K562 (cell line): ENCODE results near the gene LIFR. TPM values are rescaled to one million over a fixed set of nuclear protein-coding genes. Genes with fewer than 3 reads are reported as not detected.

Experiments used
- ATAC-seq: fragments of 200-7000 bp; cut with Tn5 transposase; 3 replicates; pipeline ENCODE4 v1.9.1; 2020; ENCODE audit warnings: moderate library complexity
- BruUV-seq: library from RNA; stranded (reverse); fragments of 400-500 nt; replicated peaks from 2 replicates; lab custom pipeline; 2021; lab: Mats Ljungman, UMichigan
- CTCF ChIA-PET: fragments of 300-600 bp; formaldehyde crosslinking; extraction: SDS; loops from one replicate; lab custom pipeline; 2021; ENCODE audit warnings: low intra/inter-chr PET ratio; lab: Yijun Ruan, JAX
- POLR2A ChIA-PET: fragments of 300-600, 350-650 bp; sonication (Branson Sonifier 250); formaldehyde crosslinking; extraction: SDS; loops from one replicate; lab custom pipeline; 2021; ENCODE audit warnings: antibody characterized with exemption, inconsistent platforms; lab: Yijun Ruan, JAX
- DNase-seq, 4 experiments: peaks; one replicate each; pipeline versions ENCODE4 v3.0.0 to v3.0.0-alpha.2; 2011 to 2018; ENCODE audit warnings: low spot score in 3 of 4, mixed read lengths in 3 of 4; ENCODE audit errors: extremely low read depth in 1 of 4
- FAIRE-seq: peaks from 2 replicates; lab custom pipeline; 2011; peaks lifted over from hg19 to GRCh38; lab: Jason Lieb, UNC
- H2AFZ ChIP-seq: 2 replicates; pipeline ENCODE4 v1.6.0; 2011; ENCODE audit warnings: low read depth, low read length, control low read depth, inconsistent platforms
- H3K27ac ChIP-seq: fragments of 200-600 bp; 3 replicates; pipeline ENCODE4 v1.8.0; 2011; ENCODE audit warnings: low read depth, mild to moderate bottlenecking, control low read depth, inconsistent platforms, low read length, moderate library complexity, mixed read lengths; ENCODE audit errors: extremely low read depth
- H3K27me3 ChIP-seq, 2 experiments: fragments of 300-600 bp in 1 of 2; 2 replicates in 1 of 2; 3 replicates in 1 of 2; pipeline versions ENCODE4 v1.6.0 to v1.8.0; 2011; ENCODE audit warnings: inconsistent platforms in 2 of 2, low read length in 2 of 2, mild to moderate bottlenecking in 1 of 2, mixed read lengths in 1 of 2, moderate library complexity in 1 of 2; ENCODE audit not compliant: control insufficient read depth in 2 of 2, insufficient read depth in 2 of 2
- H3K36me3 ChIP-seq: fragments of 300-600 bp; 3 replicates; pipeline ENCODE4 v1.8.0; 2011; ENCODE audit warnings: mild to moderate bottlenecking, low read length, inconsistent platforms; ENCODE audit not compliant: control insufficient read depth, insufficient read depth
- H3K4me1 ChIP-seq, 2 experiments: fragments of 200-600 bp in 1 of 2; replicated peaks in 1 of 2; 2 replicates in 1 of 2; 3 replicates in 1 of 2; pipeline versions ENCODE4 v1.5.1 to v1.8.0; 2011; ENCODE audit warnings: inconsistent platforms in 2 of 2, low read length in 2 of 2, mild to moderate bottlenecking in 1 of 2, mixed read lengths in 1 of 2, moderate library complexity in 1 of 2; ENCODE audit not compliant: control insufficient read depth in 2 of 2, insufficient read depth in 2 of 2
- H3K4me2 ChIP-seq: 2 replicates; pipeline ENCODE4 v1.6.1; 2011; ENCODE audit warnings: low read length, control low read depth, inconsistent platforms, mixed read lengths; ENCODE audit not compliant: insufficient read depth
- H3K4me3 ChIP-seq: fragments of 200-600 bp; sonication (generic), shearing (Covaris generic); 2 replicates; pipeline ENCODE4 v1.5.1; 2016; ENCODE audit warnings: control low read depth, inconsistent platforms
- H3K79me2 ChIP-seq: fragments of 200-600 bp; 3 replicates; pipeline ENCODE4 v1.8.0; 2011; ENCODE audit warnings: low read length, inconsistent platforms; ENCODE audit not compliant: control insufficient read depth, insufficient read depth
- H3K9ac ChIP-seq, 2 experiments: 2 replicates each; pipeline versions ENCODE4 v1.6.0 to v1.6.1; 2011; ENCODE audit warnings: low read depth in 2 of 2, low read length in 2 of 2, control low read depth in 1 of 2, inconsistent platforms in 1 of 2, mild to moderate bottlenecking in 1 of 2, mixed read lengths in 1 of 2; ENCODE audit not compliant: insufficient read depth in 1 of 2
- H3K9me1 ChIP-seq: one replicate; pipeline ENCODE4 v1.6.0; 2011; ENCODE audit warnings: inconsistent platforms, mild to moderate bottlenecking, low read length, moderate library complexity; ENCODE audit not compliant: control insufficient read depth, insufficient read depth
- H3K9me3 ChIP-seq: replicated peaks from 2 replicates; pipeline ENCODE4 v1.5.1; 2011; ENCODE audit warnings: low read depth, low read length, inconsistent platforms; ENCODE audit not compliant: control insufficient read depth, insufficient read depth
- H4K20me1 ChIP-seq: replicated peaks from 2 replicates; pipeline ENCODE4 v1.6.1; 2011; ENCODE audit warnings: low read length, inconsistent platforms, mixed read lengths; ENCODE audit not compliant: control insufficient read depth, insufficient read depth
- BACH1 ChIP-seq: fragments of 200-800 bp; sonication (Bioruptor generic); IDR thresholded peaks from 2 replicates; pipeline ENCODE4 v1.6.1; 2016; ENCODE audit warnings: missing genetic modification characterization, missing compliant biosample characterization
- BRD9 ChIP-seq: fragments of 450-650 bp; IDR thresholded peaks from 2 replicates; pipeline ENCODE4 v1.6.1; 2018; ENCODE audit warnings: low read depth; ENCODE audit not compliant: partially characterized antibody
- CCAR2 ChIP-seq: fragments of 200-400 bp; formaldehyde crosslinking; IDR thresholded peaks from 2 replicates; pipeline ENCODE4 v1.6.1; 2017; ENCODE audit warnings: mild to moderate bottlenecking, low read depth, low read length
- CTBP1 ChIP-seq: fragments of 450-650 bp; IDR thresholded peaks from 2 replicates; pipeline ENCODE4 v1.6.1; 2016; ENCODE audit warnings: borderline replicate concordance
- E2F3 ChIP-seq: fragments of 250-450 bp; sonication (Bioruptor Pico); IDR thresholded peaks from 2 replicates; pipeline ENCODE4 v1.4.0; 2020; ENCODE audit warnings: mild to moderate bottlenecking
- FOSL1 ChIP-seq: fragments of 200-800 bp; sonication (Bioruptor generic); conservative IDR thresholded peaks from 2 replicates; pipeline ENCODE4 v1.6.1; 2016; ENCODE audit warnings: missing genetic modification characterization, missing compliant biosample characterization
- HOXB6 ChIP-seq: fragments of 250-450 bp; sonication (Bioruptor Pico); IDR thresholded peaks from 2 replicates; pipeline ENCODE4 v1.5.1; 2022; ENCODE audit warnings: mild to moderate bottlenecking, borderline replicate concordance
- KHSRP ChIP-seq: fragments of 450-650 bp; IDR thresholded peaks from 2 replicates; pipeline ENCODE4 v1.6.1; 2017
- TAF7 ChIP-seq: fragments of 450-650 bp; IDR thresholded peaks from 2 replicates; pipeline ENCODE4 v1.6.1; 2016; ENCODE audit warnings: missing genetic modification characterization, missing compliant biosample characterization
- TAL1 ChIP-seq: fragments of 450-650 bp; IDR thresholded peaks from 2 replicates; pipeline ENCODE4 v1.6.1; 2016; ENCODE audit warnings: mild to moderate bottlenecking
- TEAD4 ChIP-seq, 2 experiments: sonication (generic) in 1 of 2; formaldehyde crosslinking in 1 of 2; IDR thresholded peaks; 2 replicates each; pipeline versions ENCODE4 v1.6.1 to v1.8.0; 2012 to 2022; ENCODE audit warnings: borderline replicate concordance in 1 of 2, inconsistent platforms in 1 of 2, low read length in 1 of 2, mild to moderate bottlenecking in 1 of 2, missing genetic modification reagents in 1 of 2
- ZBTB1 ChIP-seq: sonication (generic); formaldehyde crosslinking; IDR thresholded peaks from 2 replicates; pipeline ENCODE4 v1.8.1; 2023; ENCODE audit warnings: missing genetic modification reagents, low read depth, mild to moderate bottlenecking, borderline replicate concordance
- ZNF174 ChIP-seq: fragments of 250-450 bp; sonication (Bioruptor Pico); IDR thresholded peaks from 2 replicates; pipeline ENCODE4 v1.4.0; 2020; ENCODE audit warnings: mild to moderate bottlenecking
- ZNF436 ChIP-seq: fragments of 250-450, 450-650 bp; sonication (Bioruptor Pico); formaldehyde crosslinking; IDR thresholded peaks from 2 replicates; pipeline ENCODE4 v1.7.0; 2020; ENCODE audit warnings: mild to moderate bottlenecking
- WGBS: fragments of 100-300 bp; shearing (Covaris generic); methylation state at CpG from one replicate; pipeline ENCODE4 v1.1.6; 2016; ENCODE audit warnings: low coverage, mixed read lengths; ENCODE audit not compliant: insufficient coverage; ENCODE audit errors: missing lambda C conversion rate; 5-methylcytosine and 5-hydroxymethylcytosine counted together
- in situ Hi-C: fragments of 300-500 bp; cut with MboI; formaldehyde crosslinking; loops from 4 replicates; pipeline ENCODE4 v1.15.0; 2018; ENCODE audit warnings: inconsistent platforms, mixed read lengths
- intact Hi-C: fragments of 100-400 bp; cut with micrococcal nuclease; formaldehyde crosslinking; loops from 2 replicates; pipeline ENCODE4 v1.14.2; 2022
- polyA plus RNA-seq, 8 experiments: library from polyadenylated mRNA; depleted of rRNA in 4 of 8; stranded (reverse) in 5 of 8; unstranded in 3 of 8; fragments of >200 nt; fragmentation: Nextera tagmentation in 2 of 8; fragmentation: Illumina TruSeq in 1 of 8; extraction: Ambion mirVana in 2 of 8; extraction: Trizol in 1 of 8; gene quantifications; 2 replicates each; pipeline versions ENCODE4 v1.2.1 to v1.2.3, GENCODE V29; 2011 to 2014; ENCODE audit warnings: inconsistent platforms in 1 of 8, missing spikeins in 1 of 8
- total RNA-seq, 7 experiments: library from RNA; depleted of rRNA in 6 of 7; stranded (reverse); fragments of >200 nt in 6 of 7; fragmentation: Illumina TruSeq in 2 of 7; extraction: Trizol in 2 of 7; gene quantifications; 2 replicates each; pipeline versions ENCODE4 v1.2.1 to v1.2.3, GENCODE V29; 2011 to 2021; ENCODE audit warnings: low replicate concordance in 1 of 7
- TF ChIP-seq, protein P1 (sequence below), 2 experiments: IDR thresholded peaks in 1 of 2; conservative IDR thresholded peaks in 1 of 2; 2 replicates each; pipeline ENCODE4 v1.6.1; 2016; ENCODE audit warnings: low read depth in 2 of 2, mild to moderate bottlenecking in 1 of 2, missing compliant biosample characterization in 1 of 2, missing genetic modification characterization in 1 of 2, moderate library complexity in 1 of 2
- TF ChIP-seq, protein P2 (sequence below): fragments of 250-450 bp; sonication (Bioruptor Pico); IDR thresholded peaks from 2 replicates; pipeline ENCODE4 v1.4.0; 2020; ENCODE audit warnings: mild to moderate bottlenecking
- TF ChIP-seq, protein P3 (sequence below): fragments of 450-650 bp; IDR thresholded peaks from 2 replicates; pipeline ENCODE4 v1.6.1; 2016; ENCODE audit warnings: mild to moderate bottlenecking

Gene LIFR
- total and polyA plus RNA-seq, 9 of the 15 experiments (the other 6 are each of a cell fraction or from before 2014, with no cell fraction given) = 0.43 to 5.7 (median 3.3) TPM

DNA sequence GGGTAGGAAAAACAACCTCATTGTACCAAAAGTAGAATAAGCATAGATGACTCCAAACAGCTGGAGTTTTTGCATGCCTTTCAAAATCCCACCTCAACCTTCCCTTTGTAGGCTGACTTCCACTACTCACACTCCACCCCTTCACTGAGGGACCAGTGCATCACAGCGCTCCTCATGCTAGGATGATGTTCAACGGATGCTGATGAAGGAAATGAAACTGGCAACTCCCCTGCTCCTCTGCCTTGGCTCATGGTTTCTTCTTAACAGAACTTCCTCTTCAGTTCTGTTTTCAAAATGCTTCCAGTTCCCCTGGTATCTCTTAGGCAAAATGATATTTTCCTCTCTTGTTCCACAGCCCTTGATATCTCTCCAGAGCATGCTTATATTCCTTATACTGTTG lies 29.0 kb downstream of the LIFR start:
- Histone ChIP-seq H3K4me1 (no peaks in the 10 kb centered on the region), H3K9me1 (no peaks in the 10 kb centered on the region), H3K4me3 (no peak overlapping the region), H3K27me3 (no peaks in the 10 kb centered on the region; a peak in 1 of 5 replicates), H4K20me1 (no peaks in the 10 kb centered on the region), H3K27ac (no peak overlapping the region), H3K36me3 (no peaks in the 10 kb centered on the region), H3K79me2 (no peaks in the 10 kb centered on the region), H2AFZ (no peak overlapping the region), H3K4me2 (no peak overlapping the region), H3K9me3 (no peaks in the 10 kb centered on the region), H3K9ac (no peak overlapping the region)
- TF ChIP-seq, protein P1, sequence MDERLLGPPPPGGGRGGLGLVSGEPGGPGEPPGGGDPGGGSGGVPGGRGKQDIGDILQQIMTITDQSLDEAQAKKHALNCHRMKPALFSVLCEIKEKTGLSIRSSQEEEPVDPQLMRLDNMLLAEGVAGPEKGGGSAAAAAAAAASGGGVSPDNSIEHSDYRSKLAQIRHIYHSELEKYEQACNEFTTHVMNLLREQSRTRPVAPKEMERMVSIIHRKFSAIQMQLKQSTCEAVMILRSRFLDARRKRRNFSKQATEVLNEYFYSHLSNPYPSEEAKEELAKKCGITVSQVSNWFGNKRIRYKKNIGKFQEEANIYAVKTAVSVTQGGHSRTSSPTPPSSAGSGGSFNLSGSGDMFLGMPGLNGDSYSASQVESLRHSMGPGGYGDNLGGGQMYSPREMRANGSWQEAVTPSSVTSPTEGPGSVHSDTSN (CRISPR knock-in tag; IDR thresholded peaks at IDR 0.05; ENCODE audit: low read depth) = no peak
- TF ChIP-seq, protein P1 (tag; conservative IDR thresholded peaks at IDR 0.05; ENCODE audit: low read depth) = no peak
- no peak for TF ChIP-seq ZNF174
- no peak for TF ChIP-seq ZNF436
- TF ChIP-seq HOXB6 (CRISPR knock-in tag) = no peak
- TF ChIP-seq ZBTB1 = no peak
- TF ChIP-seq BRD9 = no peak
- no peak for TF ChIP-seq TAL1
- TF ChIP-seq, protein P2, sequence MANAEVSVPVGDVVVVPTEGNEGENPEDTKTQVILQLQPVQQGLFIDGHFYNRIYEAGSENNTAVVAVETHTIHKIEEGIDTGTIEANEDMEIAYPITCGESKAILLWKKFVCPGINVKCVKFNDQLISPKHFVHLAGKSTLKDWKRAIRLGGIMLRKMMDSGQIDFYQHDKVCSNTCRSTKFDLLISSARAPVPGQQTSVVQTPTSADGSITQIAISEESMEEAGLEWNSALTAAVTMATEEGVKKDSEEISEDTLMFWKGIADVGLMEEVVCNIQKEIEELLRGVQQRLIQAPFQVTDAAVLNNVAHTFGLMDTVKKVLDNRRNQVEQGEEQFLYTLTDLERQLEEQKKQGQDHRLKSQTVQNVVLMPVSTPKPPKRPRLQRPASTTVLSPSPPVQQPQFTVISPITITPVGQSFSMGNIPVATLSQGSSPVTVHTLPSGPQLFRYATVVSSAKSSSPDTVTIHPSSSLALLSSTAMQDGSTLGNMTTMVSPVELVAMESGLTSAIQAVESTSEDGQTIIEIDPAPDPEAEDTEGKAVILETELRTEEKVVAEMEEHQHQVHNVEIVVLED (CRISPR knock-in tag) = no peak
- TF ChIP-seq TAF7 (tag) = no peak
- TF ChIP-seq TEAD4 (IDR thresholded peaks at IDR 0.05; ENCODE audit: low read length) = no peak
- no peak for TF ChIP-seq TEAD4 (CRISPR knock-in tag; IDR thresholded peaks at IDR 0.05; ENCODE audit: borderline replicate concordance)
- no peak for TF ChIP-seq FOSL1 (tag)
- no peak for TF ChIP-seq E2F3 (CRISPR knock-in tag)
- TF ChIP-seq BACH1 = no peak
- no peak for TF ChIP-seq KHSRP
- TF ChIP-seq, protein P3, sequence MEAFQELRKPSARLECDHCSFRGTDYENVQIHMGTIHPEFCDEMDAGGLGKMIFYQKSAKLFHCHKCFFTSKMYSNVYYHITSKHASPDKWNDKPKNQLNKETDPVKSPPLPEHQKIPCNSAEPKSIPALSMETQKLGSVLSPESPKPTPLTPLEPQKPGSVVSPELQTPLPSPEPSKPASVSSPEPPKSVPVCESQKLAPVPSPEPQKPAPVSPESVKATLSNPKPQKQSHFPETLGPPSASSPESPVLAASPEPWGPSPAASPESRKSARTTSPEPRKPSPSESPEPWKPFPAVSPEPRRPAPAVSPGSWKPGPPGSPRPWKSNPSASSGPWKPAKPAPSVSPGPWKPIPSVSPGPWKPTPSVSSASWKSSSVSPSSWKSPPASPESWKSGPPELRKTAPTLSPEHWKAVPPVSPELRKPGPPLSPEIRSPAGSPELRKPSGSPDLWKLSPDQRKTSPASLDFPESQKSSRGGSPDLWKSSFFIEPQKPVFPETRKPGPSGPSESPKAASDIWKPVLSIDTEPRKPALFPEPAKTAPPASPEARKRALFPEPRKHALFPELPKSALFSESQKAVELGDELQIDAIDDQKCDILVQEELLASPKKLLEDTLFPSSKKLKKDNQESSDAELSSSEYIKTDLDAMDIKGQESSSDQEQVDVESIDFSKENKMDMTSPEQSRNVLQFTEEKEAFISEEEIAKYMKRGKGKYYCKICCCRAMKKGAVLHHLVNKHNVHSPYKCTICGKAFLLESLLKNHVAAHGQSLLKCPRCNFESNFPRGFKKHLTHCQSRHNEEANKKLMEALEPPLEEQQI = no peak
- TF ChIP-seq CTBP1 = no peak
- TF ChIP-seq CCAR2 = no peak
- FAIRE-seq = no peak
- POLR2A ChIA-PET = interaction anchor here (1.3 kb wide), 1 partner anchor 22 kb away, joined by 3 read pairs; no protein-coding TSS in a partner anchor
- in situ Hi-C loops = no loop called here
- CTCF ChIA-PET = no interaction called here
- intact Hi-C loops = no loop called here
- WGBS = 25% methylated on average over 2 of the region's 2 CpGs
- no TSS peak for BruUV-seq
- ATAC-seq = no peak
- no peak for DNase-seq
